Neural progenitor cell (in vitro differentiated cells): Measurements from ENCODE around the gene GADD45B.

Source experiments
- CTCF ChIP-seq: fragments of 200-600 bp; sonication (generic); IDR thresholded peaks from 2 replicates; pipeline ENCODE4 v1.5.1; 2017; ENCODE audit warnings: antibody characterized with exemption, mild to moderate bottlenecking
- EZH2phosphoT487 ChIP-seq: fragments of 200-600 bp; sonication (generic); IDR thresholded peaks from 2 replicates; pipeline ENCODE4 v1.6.1; 2017; ENCODE audit warnings: antibody characterized with exemption

GRCh38 chr19:2500841-2501261 is 24.9 kb downstream of the GADD45B start:
- no peak for TF ChIP-seq CTCF
- TF ChIP-seq EZH2phosphoT487: no peak
